A549 treated with Hydrocortisone at 1 μM for 4 hours (cell line): ENCODE measurements around the gene GGA2. TPM values are rescaled to one million over a fixed set of nuclear protein-coding genes. Genes with fewer than 3 reads are reported as not detected.

Experiments used
- total RNA-seq: library from RNA; stranded (reverse); fragments of 200-300 nt; extraction: Qiagen RNA extraction; gene quantifications from 5 replicates; pipeline ENCODE4 v1.2.3, GENCODE V29; 2022

The GGA2 gene
- 24.0 to 32.4 TPM (median 27.0 TPM) in 5 replicates for total RNA-seq

GRCh38 chr16:23510164-23510914, at the start of gene GGA2:
Gene GGA2 (minus strand): TSS chr16:23510494. CDS start chr16:23510411, 83 bp downstream.

GRCh38 chr16:23556881-23557778, 46.8 kb upstream of the GGA2 start, which contains the start of the genes EARS2 and UBFD1:
Gene EARS2 (minus strand): TSS chr16:23557350. CDS start chr16:23557343, 7 bp downstream.
Gene UBFD1 (plus strand): TSS chr16:23557727. CDS start chr16:23557743, 16 bp downstream.

GRCh38 chr16:23452572-23453337, 57.5 kb downstream of the GGA2 start, which contains the start of gene COG7:
Gene COG7 (minus strand): TSS chr16:23453189. CDS start chr16:23452994, 195 bp downstream.

Other genes starting within 250 kb of the GGA2 start
- 0.40 to 0.69 TPM (median 0.65 TPM) in 5 replicates for gene SCNN1B, start 208.2 kb downstream of the GGA2 start, total RNA-seq
- 16.4 to 17.6 TPM (median 17.2 TPM) in 5 replicates for gene COG7, start 57.3 kb downstream of the GGA2 start, total RNA-seq
- 24.7 to 31.9 TPM (median 31.0 TPM) in 5 replicates for gene EARS2, start 46.9 kb upstream of the GGA2 start, total RNA-seq
- 41.5 to 50.1 TPM (median 48.3 TPM) in 5 replicates for gene UBFD1, start 47.2 kb upstream of the GGA2 start, total RNA-seq
- 149 to 205 TPM (median 188 TPM) in 5 replicates for gene NDUFAB1, start 85.8 kb upstream of the GGA2 start, total RNA-seq
- gene PALB2, start 130.8 kb upstream of the GGA2 start, total RNA-seq: 9.0 to 12.1 TPM (median 10.7 TPM) in 5 replicates
- 69.9 to 75.9 TPM (median 72.8 TPM) in 5 replicates for gene DCTN5, start 131.0 kb upstream of the GGA2 start, total RNA-seq
- 150 to 164 TPM (median 157 TPM) in 5 replicates for gene PLK1, start 168.4 kb upstream of the GGA2 start, total RNA-seq
- not detected in 5 replicates for gene ERN2, start 202.7 kb upstream of the GGA2 start, total RNA-seq
- gene CHP2, start 244.5 kb upstream of the GGA2 start, total RNA-seq: 0.05 to 0.06 TPM in 2 of 5 replicates, not detected in the others